Endodermal cell (in vitro differentiated cells): ENCODE measurements around the gene FMO4. TPM values are rescaled to one million over a fixed set of nuclear protein-coding genes. Genes with fewer than 3 reads are reported as not detected.
A peak's percentile ranks its signal among the peaks of the same experiment; 100 is the strongest.

Experiments
- DNase-seq: peaks from one replicate; pipeline ENCODE4 v3.0.0-alpha.2; 2017
- H3K27ac ChIP-seq: 2 replicates; pipeline ENCODE4 v1.5.1; 2013; ENCODE audit warnings: mild to moderate bottlenecking, low read depth, low read length, moderate library complexity
- H3K27me3 ChIP-seq: 2 replicates; pipeline ENCODE4 v1.6.1; 2013; ENCODE audit warnings: mild to moderate bottlenecking, low read length, moderate library complexity; ENCODE audit not compliant: insufficient read depth, control insufficient read depth, poor library complexity, severe bottlenecking
- H3K36me3 ChIP-seq: 2 replicates; pipeline ENCODE4 v1.7.0; 2013; ENCODE audit warnings: mild to moderate bottlenecking, low read length, moderate library complexity; ENCODE audit not compliant: control insufficient read depth, insufficient read depth
- H3K4me1 ChIP-seq: one replicate; pipeline ENCODE4 v1.7.0; 2013; ENCODE audit warnings: low read length; ENCODE audit not compliant: control insufficient read depth, insufficient read depth
- H3K4me3 ChIP-seq: 2 replicates; pipeline ENCODE4 v1.5.1; 2013; ENCODE audit warnings: mild to moderate bottlenecking, low read length, moderate library complexity
- H3K9ac ChIP-seq: 2 replicates; pipeline ENCODE4 v1.6.1; 2013; ENCODE audit warnings: mild to moderate bottlenecking, low read length, moderate library complexity; ENCODE audit not compliant: poor library complexity, severe bottlenecking; ENCODE audit errors: extremely low read depth
- H3K9me3 ChIP-seq: 2 replicates; pipeline ENCODE4 v1.6.1; 2013; ENCODE audit warnings: mild to moderate bottlenecking, low read length, moderate library complexity; ENCODE audit not compliant: control insufficient read depth
- H3K27ac Mint-ChIP-seq: 2 replicates; pipeline ENCODE4 v1.8.0; 2020; ENCODE audit warnings: mixed read lengths
- H3K27me3 Mint-ChIP-seq: 2 replicates; pipeline ENCODE4 v1.8.0; 2021; ENCODE audit warnings: mild to moderate bottlenecking, mixed read lengths; ENCODE audit not compliant: insufficient read depth
- H3K36me3 Mint-ChIP-seq: 2 replicates; pipeline ENCODE4 v1.8.0; 2020; ENCODE audit warnings: low read depth, mixed read lengths
- H3K4me1 Mint-ChIP-seq: 2 replicates; pipeline ENCODE4 v1.8.0; 2020; ENCODE audit warnings: mixed read lengths
- H3K4me3 Mint-ChIP-seq: 2 replicates; pipeline ENCODE4 v1.8.0; 2020; ENCODE audit warnings: mild to moderate bottlenecking, moderate library complexity, mixed read lengths
- H3K9me3 Mint-ChIP-seq: 2 replicates; pipeline ENCODE4 v1.8.0; 2020; ENCODE audit warnings: mild to moderate bottlenecking, mixed read lengths
- WGBS, 2 experiments: methylation state at CpG; one replicate each; pipeline versions ENCODE4 v1.1.5 to v1.1.7; 2013; ENCODE audit warnings: missing lambda C conversion rate in 2 of 2, mixed read lengths in 1 of 2; ENCODE audit not compliant: insufficient coverage in 1 of 2, insufficient read length in 1 of 2; 5-methylcytosine and 5-hydroxymethylcytosine counted together
- total RNA-seq, 2 donors: library from RNA; stranded (reverse); fragmentation: NEBNext Ultra II Directional in 1 of 2; extraction: Animal tissue kit (Norgen Biotek cat#: 25700) in 1 of 2; gene quantifications; 2 replicates in 1 of 2; 3 replicates in 1 of 2; pipeline ENCODE4 v1.2.1, GENCODE V29; 2021
- TF ChIP-seq, protein P1 (sequence below): fragments of 200-600 bp; sonication (generic); conservative IDR thresholded peaks from 2 replicates; pipeline ENCODE4 v1.5.0; 2021; ENCODE audit warnings: antibody characterized with exemption, mild to moderate bottlenecking

The FMO4 gene
- total RNA-seq, 2 donors from 2014 or later, result 2.5 to 3.5 TPM

DNA sequence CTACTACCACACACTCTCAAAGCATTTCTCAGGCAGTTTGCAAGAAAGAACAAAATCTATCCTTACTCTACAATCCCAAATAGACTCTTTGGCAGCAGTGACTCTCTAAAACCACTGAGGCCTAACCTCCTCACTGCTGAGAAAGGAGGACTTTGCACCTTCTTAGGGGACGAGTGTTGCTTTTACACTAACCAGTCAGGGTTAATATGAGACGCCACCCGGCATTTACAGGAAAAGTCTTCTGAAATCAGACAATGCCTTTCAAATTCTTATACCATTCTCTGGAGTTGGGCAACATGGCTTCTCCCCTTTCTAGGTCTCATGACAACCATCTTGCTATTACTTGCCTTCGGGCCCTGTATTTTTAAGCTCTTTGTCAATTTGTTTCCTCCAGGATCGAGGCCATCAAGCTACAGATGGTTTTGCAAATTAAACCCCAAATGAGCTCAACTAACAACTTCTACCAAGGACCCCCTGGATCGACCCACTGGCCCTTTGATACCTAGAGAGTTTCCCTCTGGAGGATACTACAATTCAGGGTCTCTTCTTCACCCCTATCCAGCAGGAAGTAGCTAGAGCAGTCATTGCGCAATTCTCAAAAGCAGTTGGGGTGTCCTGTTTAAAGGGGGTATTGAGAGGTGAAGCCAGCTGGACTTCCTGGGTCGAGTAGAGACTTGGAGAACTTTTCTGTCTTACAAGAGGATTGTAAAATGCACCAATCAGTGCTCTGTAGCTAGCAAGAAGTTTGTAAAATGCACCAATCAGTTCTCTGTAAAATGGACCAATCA is 2.0 kb upstream of the FMO4 start:
- Histone ChIP-seq H3K4me3 (no peak overlapping the region), H3K36me3 (no peaks in the 10 kb centered on the region), H3K27me3 (no peaks in the 10 kb centered on the region), H3K9me3 (no peaks in the 10 kb centered on the region), H3K4me1 (peaks cover 7% of the 10 kb centered on the region), H3K9ac (no peak overlapping the region), H3K27ac (no peak overlapping the region)
- Mint-ChIP-seq H3K27me3 (no peaks in the 10 kb centered on the region), H3K4me1 (peaks cover 17% of the 10 kb centered on the region), H3K27ac (no peak overlapping the region), H3K4me3 (no peak overlapping the region), H3K36me3 (no peaks in the 10 kb centered on the region), H3K9me3 (no peaks in the 10 kb centered on the region)
- 93% methylated on average over 6 to 8 of the region's 8 CpGs for WGBS, 2 experiments
- no peak for DNase-seq
- TF ChIP-seq, protein P1, sequence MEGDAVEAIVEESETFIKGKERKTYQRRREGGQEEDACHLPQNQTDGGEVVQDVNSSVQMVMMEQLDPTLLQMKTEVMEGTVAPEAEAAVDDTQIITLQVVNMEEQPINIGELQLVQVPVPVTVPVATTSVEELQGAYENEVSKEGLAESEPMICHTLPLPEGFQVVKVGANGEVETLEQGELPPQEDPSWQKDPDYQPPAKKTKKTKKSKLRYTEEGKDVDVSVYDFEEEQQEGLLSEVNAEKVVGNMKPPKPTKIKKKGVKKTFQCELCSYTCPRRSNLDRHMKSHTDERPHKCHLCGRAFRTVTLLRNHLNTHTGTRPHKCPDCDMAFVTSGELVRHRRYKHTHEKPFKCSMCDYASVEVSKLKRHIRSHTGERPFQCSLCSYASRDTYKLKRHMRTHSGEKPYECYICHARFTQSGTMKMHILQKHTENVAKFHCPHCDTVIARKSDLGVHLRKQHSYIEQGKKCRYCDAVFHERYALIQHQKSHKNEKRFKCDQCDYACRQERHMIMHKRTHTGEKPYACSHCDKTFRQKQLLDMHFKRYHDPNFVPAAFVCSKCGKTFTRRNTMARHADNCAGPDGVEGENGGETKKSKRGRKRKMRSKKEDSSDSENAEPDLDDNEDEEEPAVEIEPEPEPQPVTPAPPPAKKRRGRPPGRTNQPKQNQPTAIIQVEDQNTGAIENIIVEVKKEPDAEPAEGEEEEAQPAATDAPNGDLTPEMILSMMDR, result no peak

- peaks cover 17% of the 10 kb centered on the region for H3K4me1 Mint-ChIP-seq
- TF ChIP-seq, protein P1, result no peak
- H3K36me3 ChIP-seq, result no peaks in the 10 kb centered on the region
- no peak overlapping the region for H3K27ac ChIP-seq
- H3K9me3 ChIP-seq, result peaks cover under 1% of the 10 kb centered on the region
- H3K27ac Mint-ChIP-seq, result peak overlapping the region; percentile 78
- H3K36me3 Mint-ChIP-seq, result no peaks in the 10 kb centered on the region
- peaks cover 7% of the 10 kb centered on the region for H3K4me1 ChIP-seq
- no peak for DNase-seq
- H3K9ac ChIP-seq, result no peak overlapping the region
- no peaks in the 10 kb centered on the region for H3K27me3 Mint-ChIP-seq
- no peaks in the 10 kb centered on the region for H3K27me3 ChIP-seq
- 44 to 63% methylated on average over 1 of the region's 1 CpG for WGBS, 2 experiments
- peak overlapping the region; percentile 49 for H3K4me3 Mint-ChIP-seq
- H3K4me3 ChIP-seq, result no peak overlapping the region
- no peaks in the 10 kb centered on the region for H3K9me3 Mint-ChIP-seq
These were observed 606 bp upstream of the FMO4 start for GRCh38 chr1:171313319-171313834.

DNA sequence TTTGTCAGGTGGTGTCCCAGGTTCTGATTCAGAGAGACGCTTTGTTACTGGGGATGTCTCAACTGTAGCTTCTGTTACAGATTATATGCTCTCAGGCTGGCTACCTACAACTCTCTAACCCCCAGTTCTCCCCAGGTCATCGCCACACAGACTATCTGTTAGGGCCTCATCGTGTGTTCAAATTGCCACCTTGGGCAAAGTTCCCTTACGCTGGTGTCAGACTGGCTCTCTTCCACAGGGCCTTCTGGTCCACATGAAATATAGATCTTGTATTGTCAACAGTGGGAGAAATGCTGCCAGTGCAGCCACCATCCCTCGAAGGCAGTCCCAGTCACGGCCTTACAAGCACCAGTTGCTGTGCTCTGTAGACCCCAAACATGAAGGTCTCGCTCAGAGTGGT is 15.3 kb downstream of the FMO4 start:
- Histone ChIP-seq H3K9me3 (no peaks in the 10 kb centered on the region), H3K36me3 (no peaks in the 10 kb centered on the region), H3K27ac (no peak overlapping the region), H3K27me3 (no peaks in the 10 kb centered on the region), H3K4me1 (no peaks in the 10 kb centered on the region), H3K4me3 (no peak overlapping the region), H3K9ac (no peak overlapping the region)
- no peaks in the 10 kb centered on the region for H3K36me3 Mint-ChIP-seq
- 94% methylated on average over 3 to 7 of the region's 7 CpGs for WGBS, 2 experiments
- no peak overlapping the region for H3K4me3 Mint-ChIP-seq
- DNase-seq, result no peak
- H3K27me3 Mint-ChIP-seq, result no peaks in the 10 kb centered on the region
- H3K4me1 Mint-ChIP-seq, result no peaks in the 10 kb centered on the region
- no peak overlapping the region for H3K27ac Mint-ChIP-seq
- no peaks in the 10 kb centered on the region for H3K9me3 Mint-ChIP-seq
- TF ChIP-seq, protein P1, result no peak
